Nephron progenitor cell (in vitro differentiated cells): ENCODE measurements around the gene P2RX5.

Source experiments
- DNase-seq: peaks from one replicate; pipeline ENCODE4 v3.0.0; 2021
- H3K27ac Mint-ChIP-seq: 2 replicates; pipeline ENCODE4 v1.8.0; 2021; ENCODE audit warnings: mild to moderate bottlenecking, moderate library complexity, mixed read lengths
- H3K27me3 Mint-ChIP-seq: 2 replicates; pipeline ENCODE4 v1.8.0; 2021; ENCODE audit warnings: mild to moderate bottlenecking, low read depth, mixed read lengths; ENCODE audit not compliant: poor library complexity
- H3K36me3 Mint-ChIP-seq: 2 replicates; pipeline ENCODE4 v1.8.0; 2021; ENCODE audit warnings: low read depth, mixed read lengths
- H3K4me1 Mint-ChIP-seq: 2 replicates; pipeline ENCODE4 v1.8.0; 2021; ENCODE audit warnings: mixed read lengths
- H3K4me3 Mint-ChIP-seq: 2 replicates; pipeline ENCODE4 v1.8.0; 2021; ENCODE audit warnings: mild to moderate bottlenecking, moderate library complexity, mixed read lengths
- H3K9me3 Mint-ChIP-seq: 2 replicates; pipeline ENCODE4 v1.8.0; 2021; ENCODE audit warnings: mild to moderate bottlenecking, moderate library complexity, mixed read lengths
- CTCF ChIP-seq: fragments of 200-600 bp; sonication (generic); IDR thresholded peaks from 2 replicates; pipeline ENCODE4 v1.5.0; 2021; ENCODE audit warnings: antibody characterized with exemption

P2RX5 gene

GRCh38 chr17:3641717-3642486 is 54.1 kb downstream of the P2RX5 start:
- Mint-ChIP-seq H3K9me3 (no peaks in the 10 kb centered on the region), H3K36me3 (peaks cover 9% of the 10 kb centered on the region), H3K4me1 (peaks cover 50% of the 10 kb centered on the region), H3K27ac (no peak overlapping the region), H3K4me3 (no peak overlapping the region), H3K27me3 (no peaks in the 10 kb centered on the region)
- no peak for DNase-seq
- TF ChIP-seq CTCF = no peak

- Mint-ChIP-seq H3K36me3 (peaks cover 9% of the 10 kb centered on the region), H3K4me3 (no peak overlapping the region), H3K27me3 (no peaks in the 10 kb centered on the region), H3K9me3 (no peaks in the 10 kb centered on the region), H3K27ac (no peak overlapping the region), H3K4me1 (peaks cover 47% of the 10 kb centered on the region)
- TF ChIP-seq CTCF = no peak
- DNase-seq = no peak
Observed at GRCh38 chr17:3641014-3641413, 54.9 kb downstream of the P2RX5 start.

- DNase-seq = no peak
- H3K36me3 Mint-ChIP-seq = peaks cover 9% of the 10 kb centered on the region
- H3K4me3 Mint-ChIP-seq = peak overlapping the region; percentile 12
- H3K27ac Mint-ChIP-seq = peak overlapping the region; percentile 79
- no peaks in the 10 kb centered on the region for H3K9me3 Mint-ChIP-seq
- peaks cover 46% of the 10 kb centered on the region for H3K4me1 Mint-ChIP-seq
- no peaks in the 10 kb centered on the region for H3K27me3 Mint-ChIP-seq
- no peak for TF ChIP-seq CTCF
Observed at GRCh38 chr17:3639981-3640596, 55.9 kb downstream of the P2RX5 start.

- Mint-ChIP-seq H3K4me1 (peaks cover 54% of the 10 kb centered on the region), H3K9me3 (no peaks in the 10 kb centered on the region), H3K27me3 (peaks cover 4% of the 10 kb centered on the region), H3K4me3 (peak overlapping the region; percentile 97), H3K36me3 (peaks cover 15% of the 10 kb centered on the region), H3K27ac (peak overlapping the region; percentile 85)
- DNase-seq = no peak
- no peak for TF ChIP-seq CTCF
Observed at GRCh38 chr17:3636908-3637373, 59.0 kb downstream of the P2RX5 start.

- Mint-ChIP-seq H3K9me3 (no peaks in the 10 kb centered on the region), H3K4me3 (peak within 1 kb of the TSS; percentile 97)
Observed at GRCh38 chr17:3636154-3636907, 59.6 kb downstream of the P2RX5 start, which contains the start of the genes CTNS and SHPK. Gene CTNS, plus strand, starts transcription at chr17:3636760. Its CDS starts 3,447 bp downstream, at chr17:3640207. Gene SHPK, minus strand, starts transcription at chr17:3636250. Its CDS starts 31 bp downstream, at chr17:3636219.

More at GRCh38 chr17:3636154-3636907, 59.6 kb downstream of the P2RX5 start, which contains the start of the genes CTNS and SHPK:
- peak within 1 kb of the TSS; percentile 99 for H3K27ac Mint-ChIP-seq
- peaks cover 4% of the 10 kb centered on the region for H3K27me3 Mint-ChIP-seq
- no peak for TF ChIP-seq CTCF
- H3K4me1 Mint-ChIP-seq = peaks cover 49% of the 10 kb centered on the region
- peak; percentile 98 for DNase-seq
- H3K36me3 Mint-ChIP-seq = peaks cover 12% of the 10 kb centered on the region
